Liver (tissue), 9 donors: Measurements from ENCODE around the gene UGT1A6. TPM values are rescaled to one million over a fixed set of nuclear protein-coding genes. Genes with fewer than 3 reads are reported as not detected.
A peak's percentile ranks its signal among the peaks of the same experiment; 100 is the strongest.
"Not testable (repeated sequence)": the region's sequence is repeated elsewhere in the genome, so short reads cannot be mapped to it uniquely, and the experiment has no call there.

Source experiments
- DNase-seq: peaks from one replicate; pipeline ENCODE4 v3.0.0-alpha.2; 2017; ENCODE audit warnings: low spot score
- H3K27ac ChIP-seq, 2 donors: one replicate each; pipeline ENCODE4 v1.7.0; 2013; ENCODE audit warnings: inconsistent platforms in 2 of 2, low read length in 2 of 2, control low read depth in 1 of 2, low read depth in 1 of 2, mild to moderate bottlenecking in 1 of 2
- H3K27me3 ChIP-seq, 4 donors: one replicate each; pipeline versions ENCODE4 v1.6.1 to v1.7.0; 2013; ENCODE audit warnings: low read length in 3 of 4, inconsistent platforms in 1 of 4, mild to moderate bottlenecking in 1 of 4, moderate library complexity in 1 of 4; ENCODE audit not compliant: control insufficient read depth in 4 of 4, insufficient read depth in 4 of 4
- H3K36me3 ChIP-seq, 4 donors: one replicate each; pipeline versions ENCODE4 v1.6.1 to v1.7.0; 2013; ENCODE audit warnings: low read length in 3 of 4, mild to moderate bottlenecking in 3 of 4, low read depth in 1 of 4, moderate library complexity in 1 of 4; ENCODE audit not compliant: control insufficient read depth in 4 of 4, insufficient read depth in 3 of 4
- H3K4me1 ChIP-seq, 4 donors: one replicate each; pipeline versions ENCODE4 v1.6.1 to v1.7.0; 2013; ENCODE audit warnings: low read length in 3 of 4, mild to moderate bottlenecking in 3 of 4, moderate library complexity in 1 of 4; ENCODE audit not compliant: control insufficient read depth in 4 of 4, insufficient read depth in 4 of 4
- H3K4me3 ChIP-seq, 3 donors: one replicate each; pipeline versions ENCODE4 v1.6.1 to v1.7.0; 2013; ENCODE audit warnings: low read length in 3 of 3, control low read depth in 1 of 3, low read depth in 1 of 3, mild to moderate bottlenecking in 1 of 3
- H3K9ac ChIP-seq, 2 donors: one replicate each; pipeline ENCODE4 v1.7.0; 2013; ENCODE audit warnings: low read length in 2 of 2, mild to moderate bottlenecking in 2 of 2, moderate library complexity in 2 of 2, control low read depth in 1 of 2, low read depth in 1 of 2
- H3K9me3 ChIP-seq, 4 donors: one replicate each; pipeline versions ENCODE4 v1.6.1 to v1.7.0; 2013; ENCODE audit warnings: low read length in 3 of 4; ENCODE audit not compliant: control insufficient read depth in 4 of 4
- ATF3 ChIP-seq: IDR thresholded peaks from 2 replicates; pipeline ENCODE4 v1.6.1; 2016; ENCODE audit warnings: antibody characterized with exemption
- EGR1 ChIP-seq, 2 donors: IDR thresholded peaks; 2 replicates each; pipeline ENCODE4 v1.6.1; 2016 to 2018; ENCODE audit warnings: antibody characterized with exemption in 2 of 2, low read depth in 2 of 2
- FOXA1 ChIP-seq: IDR thresholded peaks from 2 replicates; pipeline ENCODE4 v1.6.1; 2016; ENCODE audit warnings: antibody characterized with exemption
- FOXA2 ChIP-seq: IDR thresholded peaks from 2 replicates; pipeline ENCODE4 v1.6.1; 2016; ENCODE audit warnings: antibody characterized with exemption
- GABPA ChIP-seq, 2 donors: IDR thresholded peaks in 1 of 2; conservative IDR thresholded peaks in 1 of 2; 2 replicates each; pipeline ENCODE4 v1.6.1; 2016; ENCODE audit warnings: antibody characterized with exemption in 2 of 2, mild to moderate bottlenecking in 1 of 2, moderate library complexity in 1 of 2
- HNF4A ChIP-seq, 2 donors: conservative IDR thresholded peaks; 2 replicates each; pipeline ENCODE4 v1.6.1; 2016; ENCODE audit warnings: antibody characterized with exemption in 2 of 2, mild to moderate bottlenecking in 2 of 2
- JUND ChIP-seq, 2 donors: IDR thresholded peaks; 2 replicates each; pipeline ENCODE4 v1.6.1; 2016; ENCODE audit warnings: antibody characterized with exemption in 2 of 2
- NR2F2 ChIP-seq: IDR thresholded peaks from 2 replicates; pipeline ENCODE4 v1.6.1; 2016; ENCODE audit warnings: antibody characterized with exemption
- RAD21 ChIP-seq, 2 donors: IDR thresholded peaks; 2 replicates each; pipeline ENCODE4 v1.6.1; 2016; ENCODE audit warnings: antibody characterized with exemption in 2 of 2, mild to moderate bottlenecking in 2 of 2
- RXRA ChIP-seq, 2 donors: IDR thresholded peaks; 2 replicates each; pipeline ENCODE4 v1.6.1; 2017 to 2018; ENCODE audit warnings: antibody characterized with exemption in 2 of 2, mild to moderate bottlenecking in 1 of 2
- SP1 ChIP-seq: IDR thresholded peaks from 2 replicates; pipeline ENCODE4 v1.6.1; 2018; ENCODE audit warnings: antibody characterized with exemption, mild to moderate bottlenecking
- TAF1 ChIP-seq: conservative IDR thresholded peaks from 2 replicates; pipeline ENCODE4 v1.6.1; 2016; ENCODE audit warnings: antibody characterized with exemption, mild to moderate bottlenecking
- YY1 ChIP-seq: IDR thresholded peaks from 2 replicates; pipeline ENCODE4 v1.6.1; 2016; ENCODE audit warnings: antibody characterized with exemption, mild to moderate bottlenecking
- WGBS: extraction: QIAGEN DNeasy Blood & Tissue Kit; methylation state at CpG from one replicate; pipeline ENCODE4 v1.1.7; 2013; 5-methylcytosine and 5-hydroxymethylcytosine counted together
- polyA plus RNA-seq, 2 donors: library from polyadenylated mRNA; stranded (reverse) in 1 of 2; unstranded in 1 of 2; fragments of 200-250 nt in 1 of 2; fragments of >200 nt in 1 of 2; fragmentation: Nextera tagmentation in 1 of 2; extraction: Ambion mirVana in 1 of 2; gene quantifications; one replicate each; pipeline versions ENCODE4 v1.2.1 to v1.2.3, GENCODE V29; 2013 to 2015
- total RNA-seq, 2 donors: library from RNA; depleted of rRNA; stranded (reverse); fragments of >200 nt; gene quantifications; one replicate each; pipeline ENCODE4 v1.2.3, GENCODE V29; 2014
- TF ChIP-seq, protein P1 (sequence below): IDR thresholded peaks from 2 replicates; pipeline ENCODE4 v1.6.1; 2016; ENCODE audit warnings: antibody characterized with exemption, mild to moderate bottlenecking
- donor health status: healthy.
- donor health status: healthy.
- donor health status: healthy.
- donor health status: healthy.
- donor health status: healthy.

The UGT1A6 gene
- total and polyA plus RNA-seq, 4 donors: 33.4 to 103 (median 46.5) TPM; not detected in 1

- H3K4me3 ChIP-seq, H3K36me3 ChIP-seq, H3K9ac ChIP-seq, H3K9me3 ChIP-seq, H3K27me3 ChIP-seq, H3K27ac ChIP-seq, DNase-seq: not testable (repeated sequence)
- TF ChIP-seq JUND (IDR thresholded peaks at IDR 0.05) (peak; percentile 21 to 50), FOXA1 (peak; percentile 27), HNF4A (conservative IDR thresholded peaks at IDR 0.05) (peak; percentile 76 to 83), RAD21 (IDR thresholded peaks at IDR 0.05) (peak in 1 of 2 donors; percentile 44), SP1 (peak; percentile 74), RXRA (IDR thresholded peaks at IDR 0.05) (peak; percentile 64 to 73), YY1 (peak; percentile 91), FOXA2 (peak; percentile 34)
- H3K4me1 ChIP-seq: peaks cover 14 to 47% (median 29%) of the 10 kb centered on the region in 4 donors
- WGBS: 61% methylated on average over 14 of the region's 14 CpGs
Observed at GRCh38 chr2:233736868-233737653, 44.4 kb downstream of the UGT1A6 start.

DNA sequence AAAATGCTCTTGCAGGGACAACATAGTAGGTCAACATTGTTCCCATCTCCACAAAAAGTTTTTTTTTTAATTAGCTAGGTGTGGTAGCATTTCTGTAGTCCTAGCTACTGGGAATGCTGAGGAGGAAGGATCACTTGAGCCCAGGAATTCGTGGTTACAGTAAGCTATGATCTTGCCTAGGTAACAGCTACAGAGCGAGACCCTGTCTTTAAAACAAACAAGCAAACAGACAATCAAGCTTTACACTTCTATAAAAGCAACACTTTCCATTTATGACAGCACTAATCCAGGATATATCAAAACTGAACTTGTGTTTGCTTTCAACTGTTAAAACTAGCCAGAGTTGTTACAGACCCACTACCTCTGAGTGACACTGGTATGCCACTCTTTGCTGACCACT, 48.2 kb downstream of the UGT1A6 start:
- whole genome bisulfite sequencing: 81% methylated on average over 2 of the region's 2 CpGs
- Histone ChIP-seq H3K27ac (no peak overlapping the region), H3K36me3 (peaks cover 0 to 4% (median 2%) of the 10 kb centered on the region in 4 donors), H3K9ac (no peak overlapping the region), H3K4me3 (no peak overlapping the region), H3K9me3 (no peaks in the 10 kb centered on the region), H3K27me3 (no peaks in the 10 kb centered on the region), H3K4me1 (peaks cover 24 to 69% (median 41%) of the 10 kb centered on the region in 4 donors)
- no peak for DNase-seq
- TF ChIP-seq NR2F2 (no peak), FOXA2 (no peak), ATF3 (no peak), EGR1 (IDR thresholded peaks at IDR 0.05; ENCODE audit: low read depth in 2 of 2) (no peak), GABPA (IDR thresholded peaks at IDR 0.05 in 1 of 2, conservative IDR thresholded peaks at IDR 0.05 in 1 of 2) (no peak), TAF1 (no peak)
- TF ChIP-seq, protein P1, sequence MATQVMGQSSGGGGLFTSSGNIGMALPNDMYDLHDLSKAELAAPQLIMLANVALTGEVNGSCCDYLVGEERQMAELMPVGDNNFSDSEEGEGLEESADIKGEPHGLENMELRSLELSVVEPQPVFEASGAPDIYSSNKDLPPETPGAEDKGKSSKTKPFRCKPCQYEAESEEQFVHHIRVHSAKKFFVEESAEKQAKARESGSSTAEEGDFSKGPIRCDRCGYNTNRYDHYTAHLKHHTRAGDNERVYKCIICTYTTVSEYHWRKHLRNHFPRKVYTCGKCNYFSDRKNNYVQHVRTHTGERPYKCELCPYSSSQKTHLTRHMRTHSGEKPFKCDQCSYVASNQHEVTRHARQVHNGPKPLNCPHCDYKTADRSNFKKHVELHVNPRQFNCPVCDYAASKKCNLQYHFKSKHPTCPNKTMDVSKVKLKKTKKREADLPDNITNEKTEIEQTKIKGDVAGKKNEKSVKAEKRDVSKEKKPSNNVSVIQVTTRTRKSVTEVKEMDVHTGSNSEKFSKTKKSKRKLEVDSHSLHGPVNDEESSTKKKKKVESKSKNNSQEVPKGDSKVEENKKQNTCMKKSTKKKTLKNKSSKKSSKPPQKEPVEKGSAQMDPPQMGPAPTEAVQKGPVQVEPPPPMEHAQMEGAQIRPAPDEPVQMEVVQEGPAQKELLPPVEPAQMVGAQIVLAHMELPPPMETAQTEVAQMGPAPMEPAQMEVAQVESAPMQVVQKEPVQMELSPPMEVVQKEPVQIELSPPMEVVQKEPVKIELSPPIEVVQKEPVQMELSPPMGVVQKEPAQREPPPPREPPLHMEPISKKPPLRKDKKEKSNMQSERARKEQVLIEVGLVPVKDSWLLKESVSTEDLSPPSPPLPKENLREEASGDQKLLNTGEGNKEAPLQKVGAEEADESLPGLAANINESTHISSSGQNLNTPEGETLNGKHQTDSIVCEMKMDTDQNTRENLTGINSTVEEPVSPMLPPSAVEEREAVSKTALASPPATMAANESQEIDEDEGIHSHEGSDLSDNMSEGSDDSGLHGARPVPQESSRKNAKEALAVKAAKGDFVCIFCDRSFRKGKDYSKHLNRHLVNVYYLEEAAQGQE: no peak
